ENCODE results near the gene WASF3. TPM values are rescaled to one million over a fixed set of nuclear protein-coding genes. Genes with fewer than 3 reads are reported as not detected.

Gene WASF3
- total and polyA plus RNA-seq, 2 of the 13 experiments (the other 11 are each of a cell fraction or from before 2014, with no cell fraction given): 10.4 to 17.2 TPM

- no peak for TF ChIP-seq NFAT5 (CRISPR knock-in tag; IDR thresholded peaks at IDR 0.05)
- TF ChIP-seq NFE2 (CRISPR knock-in tag; IDR thresholded peaks at IDR 0.05): no peak
- TF ChIP-seq ZNF629 (CRISPR knock-in tag; conservative IDR thresholded peaks at IDR 0.05): no peak
- TF ChIP-seq FOXO4 (CRISPR knock-in tag; conservative IDR thresholded peaks at IDR 0.05): no peak
- no peak for TF ChIP-seq HNRNPK (IDR thresholded peaks at IDR 0.05; ENCODE audit: low read depth, low read length, poor library complexity, severe bottlenecking)
- no peak for TF ChIP-seq HMGA1 (CRISPR knock-in tag; conservative IDR thresholded peaks at IDR 0.05)
- no peak for TF ChIP-seq ATF1 (CRISPR knock-in tag; IDR thresholded peaks at IDR 0.05)
- TF ChIP-seq CHD4 (IDR thresholded peaks at IDR 0.05; ENCODE audit: borderline replicate concordance, low read length): no peak
- TF ChIP-seq HNF4A (CRISPR knock-in tag; IDR thresholded peaks at IDR 0.05): no peak
- no peak for TF ChIP-seq RBM39 (IDR thresholded peaks at IDR 0.05; ENCODE audit: low read depth, low read length, poor library complexity, severe bottlenecking)
These were observed 36.2 kb downstream of the WASF3 start (continued) for GRCh38 chr13:26593661-26594060.

All from HepG2 (cell line).